Endodermal cell (in vitro differentiated cells): Measurements from ENCODE around the gene EIF5B. TPM values are rescaled to one million over a fixed set of nuclear protein-coding genes. Genes with fewer than 3 reads are reported as not detected.

Experiments used
- DNase-seq: peaks from one replicate; pipeline ENCODE4 v3.0.0-alpha.2; 2017
- H3K27ac ChIP-seq: 2 replicates; pipeline ENCODE4 v1.5.1; 2013; ENCODE audit warnings: mild to moderate bottlenecking, low read depth, low read length, moderate library complexity
- H3K27me3 ChIP-seq: 2 replicates; pipeline ENCODE4 v1.6.1; 2013; ENCODE audit warnings: mild to moderate bottlenecking, low read length, moderate library complexity; ENCODE audit not compliant: insufficient read depth, control insufficient read depth, poor library complexity, severe bottlenecking
- H3K36me3 ChIP-seq: 2 replicates; pipeline ENCODE4 v1.7.0; 2013; ENCODE audit warnings: mild to moderate bottlenecking, low read length, moderate library complexity; ENCODE audit not compliant: control insufficient read depth, insufficient read depth
- H3K4me1 ChIP-seq: one replicate; pipeline ENCODE4 v1.7.0; 2013; ENCODE audit warnings: low read length; ENCODE audit not compliant: control insufficient read depth, insufficient read depth
- H3K4me3 ChIP-seq: 2 replicates; pipeline ENCODE4 v1.5.1; 2013; ENCODE audit warnings: mild to moderate bottlenecking, low read length, moderate library complexity
- H3K9ac ChIP-seq: 2 replicates; pipeline ENCODE4 v1.6.1; 2013; ENCODE audit warnings: mild to moderate bottlenecking, low read length, moderate library complexity; ENCODE audit not compliant: poor library complexity, severe bottlenecking; ENCODE audit errors: extremely low read depth
- H3K9me3 ChIP-seq: 2 replicates; pipeline ENCODE4 v1.6.1; 2013; ENCODE audit warnings: mild to moderate bottlenecking, low read length, moderate library complexity; ENCODE audit not compliant: control insufficient read depth
- H3K27ac Mint-ChIP-seq: 2 replicates; pipeline ENCODE4 v1.8.0; 2020; ENCODE audit warnings: mixed read lengths
- H3K27me3 Mint-ChIP-seq: 2 replicates; pipeline ENCODE4 v1.8.0; 2021; ENCODE audit warnings: mild to moderate bottlenecking, mixed read lengths; ENCODE audit not compliant: insufficient read depth
- H3K36me3 Mint-ChIP-seq: 2 replicates; pipeline ENCODE4 v1.8.0; 2020; ENCODE audit warnings: low read depth, mixed read lengths
- H3K4me1 Mint-ChIP-seq: 2 replicates; pipeline ENCODE4 v1.8.0; 2020; ENCODE audit warnings: mixed read lengths
- H3K4me3 Mint-ChIP-seq: 2 replicates; pipeline ENCODE4 v1.8.0; 2020; ENCODE audit warnings: mild to moderate bottlenecking, moderate library complexity, mixed read lengths
- H3K9me3 Mint-ChIP-seq: 2 replicates; pipeline ENCODE4 v1.8.0; 2020; ENCODE audit warnings: mild to moderate bottlenecking, mixed read lengths
- WGBS, 2 experiments: methylation state at CpG; one replicate each; pipeline versions ENCODE4 v1.1.5 to v1.1.7; 2013; ENCODE audit warnings: missing lambda C conversion rate in 2 of 2, mixed read lengths in 1 of 2; ENCODE audit not compliant: insufficient coverage in 1 of 2, insufficient read length in 1 of 2; 5-methylcytosine and 5-hydroxymethylcytosine counted together
- total RNA-seq, 2 donors: library from RNA; stranded (reverse); fragmentation: NEBNext Ultra II Directional in 1 of 2; extraction: Animal tissue kit (Norgen Biotek cat#: 25700) in 1 of 2; gene quantifications; 2 replicates in 1 of 2; 3 replicates in 1 of 2; pipeline ENCODE4 v1.2.1, GENCODE V29; 2021
- TF ChIP-seq, protein P1 (sequence below): fragments of 200-600 bp; sonication (generic); conservative IDR thresholded peaks from 2 replicates; pipeline ENCODE4 v1.5.0; 2021; ENCODE audit warnings: antibody characterized with exemption, mild to moderate bottlenecking

The EIF5B gene
- total RNA-seq, 2 donors from 2014 or later = 54.2 to 63.6 TPM

DNA sequence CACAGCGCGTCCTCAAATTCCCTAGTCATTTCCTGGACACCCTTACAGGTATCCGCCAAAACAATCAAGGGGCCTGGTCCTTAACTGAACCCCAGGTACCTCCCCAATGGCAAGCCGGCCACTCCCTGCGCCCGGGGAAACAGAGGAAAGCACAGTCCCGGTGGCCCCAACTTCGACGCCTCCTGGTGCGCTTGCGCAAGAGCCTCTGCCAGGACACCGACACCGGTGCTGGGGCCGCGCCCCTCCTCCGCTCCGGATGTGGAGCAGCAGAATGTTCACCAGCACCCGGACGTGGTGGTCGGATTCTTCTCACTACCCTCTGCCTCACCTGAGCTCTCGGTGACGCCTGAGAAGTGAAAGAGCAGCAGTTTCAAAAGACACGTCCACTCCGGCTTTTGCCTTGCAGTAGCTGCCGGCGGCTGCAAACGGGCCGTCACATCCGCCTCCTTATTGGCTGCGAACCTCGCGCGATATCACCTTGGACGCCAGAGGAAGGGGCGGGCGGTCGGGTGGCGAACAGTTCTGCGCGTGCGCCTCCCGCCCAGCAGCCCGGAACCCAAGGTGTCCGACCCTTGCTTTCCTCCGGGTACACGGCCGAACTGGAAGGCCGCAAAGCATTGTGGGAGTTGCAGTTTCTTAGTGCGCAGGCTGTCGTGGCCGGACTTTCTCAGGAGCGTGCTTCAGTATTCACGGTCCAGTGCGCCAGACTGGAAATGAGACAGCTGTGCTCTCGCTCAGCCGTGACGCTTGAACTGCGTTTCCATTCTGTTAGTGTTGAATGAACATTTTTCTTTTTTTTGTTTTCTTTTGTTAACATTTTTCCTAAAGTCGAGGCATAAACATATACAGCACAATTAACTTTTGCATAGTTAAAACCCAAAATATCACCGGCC is 1.0 kb upstream of the EIF5B start, which contains the start of gene TXNDC9:
Gene TXNDC9, minus strand, starts transcription at position 423 of the 893 bp plus-strand sequence. CDS start 3,123 bp downstream, outside the sequence.
- Histone ChIP-seq H3K4me3 (peak within 1 kb of the TSS; percentile 96), H3K4me1 (no peaks in the 10 kb centered on the region), H3K27me3 (no peaks in the 10 kb centered on the region), H3K9me3 (no peaks in the 10 kb centered on the region), H3K27ac (peak within 1 kb of the TSS; percentile 92), H3K36me3 (peaks cover 31% of the 10 kb centered on the region), H3K9ac (peak within 1 kb of the TSS; percentile 88)
- peak; percentile 99 for DNase-seq
- no peaks in the 10 kb centered on the region for H3K9me3 Mint-ChIP-seq
- WGBS, 2 experiments = 0% methylated on average over 31 to 60 of the region's 60 CpGs
- peaks cover 21% of the 10 kb centered on the region for H3K36me3 Mint-ChIP-seq
- no peak within 1 kb of the TSS for H3K4me3 Mint-ChIP-seq
- H3K4me1 Mint-ChIP-seq = peaks cover 15% of the 10 kb centered on the region
- TF ChIP-seq, protein P1, sequence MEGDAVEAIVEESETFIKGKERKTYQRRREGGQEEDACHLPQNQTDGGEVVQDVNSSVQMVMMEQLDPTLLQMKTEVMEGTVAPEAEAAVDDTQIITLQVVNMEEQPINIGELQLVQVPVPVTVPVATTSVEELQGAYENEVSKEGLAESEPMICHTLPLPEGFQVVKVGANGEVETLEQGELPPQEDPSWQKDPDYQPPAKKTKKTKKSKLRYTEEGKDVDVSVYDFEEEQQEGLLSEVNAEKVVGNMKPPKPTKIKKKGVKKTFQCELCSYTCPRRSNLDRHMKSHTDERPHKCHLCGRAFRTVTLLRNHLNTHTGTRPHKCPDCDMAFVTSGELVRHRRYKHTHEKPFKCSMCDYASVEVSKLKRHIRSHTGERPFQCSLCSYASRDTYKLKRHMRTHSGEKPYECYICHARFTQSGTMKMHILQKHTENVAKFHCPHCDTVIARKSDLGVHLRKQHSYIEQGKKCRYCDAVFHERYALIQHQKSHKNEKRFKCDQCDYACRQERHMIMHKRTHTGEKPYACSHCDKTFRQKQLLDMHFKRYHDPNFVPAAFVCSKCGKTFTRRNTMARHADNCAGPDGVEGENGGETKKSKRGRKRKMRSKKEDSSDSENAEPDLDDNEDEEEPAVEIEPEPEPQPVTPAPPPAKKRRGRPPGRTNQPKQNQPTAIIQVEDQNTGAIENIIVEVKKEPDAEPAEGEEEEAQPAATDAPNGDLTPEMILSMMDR = no peak
- no peaks in the 10 kb centered on the region for H3K27me3 Mint-ChIP-seq
- H3K27ac Mint-ChIP-seq = no peak within 1 kb of the TSS

GRCh38 chr2:99336804-99337112 is 431 bp upstream of the EIF5B start:
- Histone ChIP-seq H3K4me3 (peak overlapping the region; percentile 96), H3K9me3 (no peaks in the 10 kb centered on the region), H3K4me1 (no peaks in the 10 kb centered on the region), H3K27ac (peak overlapping the region; percentile 92), H3K27me3 (no peaks in the 10 kb centered on the region), H3K9ac (peak overlapping the region; percentile 57), H3K36me3 (peaks cover 25% of the 10 kb centered on the region)
- Mint-ChIP-seq H3K27ac (no peak overlapping the region), H3K9me3 (no peaks in the 10 kb centered on the region), H3K36me3 (peaks cover 15% of the 10 kb centered on the region), H3K4me1 (peaks cover 15% of the 10 kb centered on the region), H3K27me3 (no peaks in the 10 kb centered on the region), H3K4me3 (no peak overlapping the region)
- TF ChIP-seq, protein P1 = no peak
- no peak for DNase-seq
- WGBS, 2 experiments = 7% methylated on average over 8 of the region's 8 CpGs; no CpG with 5 or more reads in 1 of the 2 experiments

GRCh38 chr2:99338029-99338585 is 918 bp downstream of the EIF5B start:
- no peak for DNase-seq
- no peaks in the 10 kb centered on the region for H3K9me3 ChIP-seq
- Mint-ChIP-seq H3K27ac (no peak overlapping the region), H3K4me3 (no peak overlapping the region), H3K4me1 (peaks cover 15% of the 10 kb centered on the region), H3K27me3 (no peaks in the 10 kb centered on the region), H3K36me3 (peaks cover 2% of the 10 kb centered on the region), H3K9me3 (no peaks in the 10 kb centered on the region)
- TF ChIP-seq, protein P1 = no peak
- WGBS, 2 experiments = 4 to 15% methylated on average over 9 to 15 of the region's 17 CpGs
- H3K9ac ChIP-seq = peak overlapping the region; percentile 57
- H3K27me3 ChIP-seq = no peaks in the 10 kb centered on the region
- peaks cover 12% of the 10 kb centered on the region for H3K36me3 ChIP-seq
- no peak overlapping the region for H3K27ac ChIP-seq
- H3K4me3 ChIP-seq = peak overlapping the region; percentile 96
- no peaks in the 10 kb centered on the region for H3K4me1 ChIP-seq
